ENCODE data around the gene CACNA1C. TPM values are rescaled to one million over a fixed set of nuclear protein-coding genes. Genes with fewer than 3 reads are reported as not detected.

The CACNA1C gene
- total RNA-seq, 2 experiments from 2014 or later = 0.69 to 1.4 TPM

DNA sequence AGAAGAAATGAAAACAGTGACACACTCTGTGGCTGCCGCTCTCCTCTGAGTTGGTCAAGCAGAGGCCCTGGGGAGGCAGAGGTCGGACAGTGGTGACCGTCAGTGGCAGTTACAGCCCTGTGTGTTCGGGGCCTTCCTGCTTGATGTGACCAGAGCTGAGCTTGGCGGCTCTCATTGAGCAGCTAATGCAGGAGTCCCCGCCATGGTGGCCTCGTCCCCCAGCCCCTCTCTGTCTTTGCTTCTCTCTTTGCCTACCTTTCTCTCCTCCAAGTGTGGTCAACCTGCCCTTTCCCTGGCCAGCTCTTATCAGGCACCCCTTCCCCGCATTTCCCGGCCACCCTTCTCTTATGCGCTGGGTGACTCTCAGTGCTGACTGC is 362.8 kb downstream of the CACNA1C start:
- POLR2A ChIA-PET = interaction anchor here (1.5 kb wide), 1 partner anchor 375 kb away, joined by 3 read pairs; no protein-coding TSS in a partner anchor
- no peak overlapping the region for H3K27ac ChIP-seq (ENCODE audit: low read depth, low read length, poor library complexity, severe bottlenecking)
- H4K20me1 ChIP-seq (ENCODE audit: insufficient read depth, low read length) = no peaks in the 10 kb centered on the region
- no peaks in the 10 kb centered on the region for H3K9me2 ChIP-seq (ENCODE audit: insufficient read depth, low read length)
- no TSS peak for BruUV-seq (replicated peaks)
- no peaks in the 10 kb centered on the region for H3K9me3 ChIP-seq (ENCODE audit: low read length)
- H3K79me2 ChIP-seq (ENCODE audit: insufficient read depth, low read depth, low read length) = no peaks in the 10 kb centered on the region
- intact Hi-C loops (cut with micrococcal nuclease; ENCODE audit: unreplicated experiment) = no loop called here
- no peak overlapping the region for H3K4me3 ChIP-seq (ENCODE audit: low read depth, low read length, poor library complexity, severe bottlenecking)
- no peak for TF ChIP-seq EZH2phosphoT487 (IDR thresholded peaks at IDR 0.05; ENCODE audit: borderline replicate concordance, low read depth, low read length)
- TF ChIP-seq, protein P1, sequence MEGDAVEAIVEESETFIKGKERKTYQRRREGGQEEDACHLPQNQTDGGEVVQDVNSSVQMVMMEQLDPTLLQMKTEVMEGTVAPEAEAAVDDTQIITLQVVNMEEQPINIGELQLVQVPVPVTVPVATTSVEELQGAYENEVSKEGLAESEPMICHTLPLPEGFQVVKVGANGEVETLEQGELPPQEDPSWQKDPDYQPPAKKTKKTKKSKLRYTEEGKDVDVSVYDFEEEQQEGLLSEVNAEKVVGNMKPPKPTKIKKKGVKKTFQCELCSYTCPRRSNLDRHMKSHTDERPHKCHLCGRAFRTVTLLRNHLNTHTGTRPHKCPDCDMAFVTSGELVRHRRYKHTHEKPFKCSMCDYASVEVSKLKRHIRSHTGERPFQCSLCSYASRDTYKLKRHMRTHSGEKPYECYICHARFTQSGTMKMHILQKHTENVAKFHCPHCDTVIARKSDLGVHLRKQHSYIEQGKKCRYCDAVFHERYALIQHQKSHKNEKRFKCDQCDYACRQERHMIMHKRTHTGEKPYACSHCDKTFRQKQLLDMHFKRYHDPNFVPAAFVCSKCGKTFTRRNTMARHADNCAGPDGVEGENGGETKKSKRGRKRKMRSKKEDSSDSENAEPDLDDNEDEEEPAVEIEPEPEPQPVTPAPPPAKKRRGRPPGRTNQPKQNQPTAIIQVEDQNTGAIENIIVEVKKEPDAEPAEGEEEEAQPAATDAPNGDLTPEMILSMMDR (conservative IDR thresholded peaks at IDR 0.05; ENCODE audit: low read length) = no peak
- no peaks in the 10 kb centered on the region for H3K36me3 ChIP-seq (ENCODE audit: insufficient read depth, low read length)
- no peak overlapping the region for H3K4me2 ChIP-seq (ENCODE audit: low read length)
- no peak for DNase-seq (ENCODE audit: low spot score)
- no peaks in the 10 kb centered on the region for H3K4me1 ChIP-seq (ENCODE audit: insufficient read depth, low read length, poor library complexity, severe bottlenecking)
- CTCF ChIA-PET (ENCODE audit: unreplicated experiment) = no interaction called here
- no peak overlapping the region for H2AFZ ChIP-seq (ENCODE audit: low read length)

DNA sequence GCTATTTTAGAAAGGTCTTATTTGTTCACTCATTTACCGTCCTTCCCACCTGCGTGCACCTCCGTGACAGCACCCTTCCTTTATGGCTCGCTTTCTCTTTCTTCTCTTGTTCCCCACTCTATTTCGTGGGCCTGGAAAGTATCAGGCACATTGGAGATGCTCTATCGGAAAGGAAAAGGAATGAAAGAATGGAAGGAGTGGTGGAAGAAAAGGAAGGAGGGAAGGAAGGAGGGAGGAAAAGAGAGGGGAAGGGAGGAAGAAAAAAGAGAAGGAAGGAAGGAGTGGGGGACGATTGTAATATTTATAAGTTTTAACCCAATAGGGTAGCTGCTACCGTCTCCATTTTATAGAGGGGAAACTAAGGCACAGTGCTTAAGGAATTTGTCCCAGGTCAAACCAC is 363.4 kb downstream of the CACNA1C start:
- intact Hi-C loops (cut with micrococcal nuclease; ENCODE audit: unreplicated experiment) = no loop called here
- POLR2A ChIA-PET = interaction anchor here (1.0 to 1.5 kb wide), 2 partner anchors 16 to 376 kb away, joined by 3 read pairs; no protein-coding TSS in a partner anchor
- no peak for TF ChIP-seq EZH2phosphoT487 (IDR thresholded peaks at IDR 0.05; ENCODE audit: borderline replicate concordance, low read depth, low read length)

DNA sequence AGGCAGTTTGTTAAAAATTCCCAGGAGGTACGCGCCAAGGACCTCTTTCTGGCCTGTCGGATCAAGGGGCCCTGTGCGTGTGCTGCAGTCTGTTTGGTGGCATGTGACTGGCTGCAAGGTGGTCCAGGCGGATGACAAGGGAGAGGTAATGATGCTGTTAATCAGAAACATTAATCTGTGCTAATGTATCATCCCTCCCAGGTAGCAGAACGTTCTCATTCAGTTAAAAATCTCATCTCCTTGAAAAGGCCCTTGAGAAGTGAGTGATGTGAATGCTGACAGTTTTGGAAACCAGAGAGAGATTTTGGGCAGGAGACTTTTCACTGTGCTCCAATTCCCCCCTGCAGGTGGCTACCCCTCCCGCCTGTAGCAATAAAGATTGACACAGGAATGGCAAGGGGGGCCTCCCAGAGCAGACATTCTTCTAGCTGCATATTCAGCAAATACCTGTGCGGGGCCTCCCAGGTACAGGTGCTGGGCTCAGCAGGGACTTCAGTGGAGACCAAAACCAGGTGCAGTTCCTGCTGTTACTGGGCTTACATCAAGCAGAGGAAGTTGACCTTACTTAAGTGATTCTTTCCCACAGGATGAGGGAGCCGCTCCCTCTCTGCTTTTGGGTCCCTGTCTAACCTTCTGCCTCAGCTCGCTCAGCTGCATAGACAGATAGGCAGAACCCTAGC is 364.8 kb downstream of the CACNA1C start:
- Histone ChIP-seq H3K9me3 (ENCODE audit: low read length) (no peaks in the 10 kb centered on the region), H3K4me3 (ENCODE audit: low read depth, low read length, poor library complexity, severe bottlenecking) (no peak overlapping the region), H3K4me1 (ENCODE audit: insufficient read depth, low read length, poor library complexity, severe bottlenecking) (no peaks in the 10 kb centered on the region), H3K4me2 (ENCODE audit: low read length) (no peak overlapping the region), H3K36me3 (ENCODE audit: insufficient read depth, low read length) (no peaks in the 10 kb centered on the region), H3K27ac (ENCODE audit: low read depth, low read length, poor library complexity, severe bottlenecking) (no peak overlapping the region), H3K79me2 (ENCODE audit: insufficient read depth, low read depth, low read length) (no peaks in the 10 kb centered on the region), H4K20me1 (ENCODE audit: insufficient read depth, low read length) (no peaks in the 10 kb centered on the region), H3K9me2 (ENCODE audit: insufficient read depth, low read length) (no peaks in the 10 kb centered on the region), H2AFZ (ENCODE audit: low read length) (no peak overlapping the region)
- POLR2A ChIA-PET = no interaction called here
- CTCF ChIA-PET (ENCODE audit: unreplicated experiment) = no interaction called here
- TF ChIP-seq EZH2phosphoT487 (IDR thresholded peaks at IDR 0.05; ENCODE audit: borderline replicate concordance, low read depth, low read length) = no peak
- TF ChIP-seq, protein P1 (conservative IDR thresholded peaks at IDR 0.05; ENCODE audit: low read length) = no peak
- no TSS peak for BruUV-seq (replicated peaks)
- intact Hi-C loops (cut with micrococcal nuclease; ENCODE audit: unreplicated experiment) = no loop called here
- DNase-seq (ENCODE audit: low spot score) = no peak

More for the DNA sequence above, 363.4 kb downstream of the CACNA1C start:
- no peaks in the 10 kb centered on the region for H3K4me1 ChIP-seq (ENCODE audit: insufficient read depth, low read length, poor library complexity, severe bottlenecking)
- H3K27ac ChIP-seq (ENCODE audit: low read depth, low read length, poor library complexity, severe bottlenecking) = no peak overlapping the region
- no peaks in the 10 kb centered on the region for H3K79me2 ChIP-seq (ENCODE audit: insufficient read depth, low read depth, low read length)
- H3K4me2 ChIP-seq (ENCODE audit: low read length) = no peak overlapping the region
- no peak for DNase-seq (ENCODE audit: low spot score)
- H3K9me3 ChIP-seq (ENCODE audit: low read length) = no peaks in the 10 kb centered on the region
- H4K20me1 ChIP-seq (ENCODE audit: insufficient read depth, low read length) = no peaks in the 10 kb centered on the region
- H3K36me3 ChIP-seq (ENCODE audit: insufficient read depth, low read length) = no peaks in the 10 kb centered on the region
- CTCF ChIA-PET (ENCODE audit: unreplicated experiment) = no interaction called here
- H3K4me3 ChIP-seq (ENCODE audit: low read depth, low read length, poor library complexity, severe bottlenecking) = no peak overlapping the region
- no peaks in the 10 kb centered on the region for H3K9me2 ChIP-seq (ENCODE audit: insufficient read depth, low read length)
- no peak overlapping the region for H2AFZ ChIP-seq (ENCODE audit: low read length)
- BruUV-seq (replicated peaks) = no TSS peak
